ENCODE data around the gene TANC1.

DNA sequence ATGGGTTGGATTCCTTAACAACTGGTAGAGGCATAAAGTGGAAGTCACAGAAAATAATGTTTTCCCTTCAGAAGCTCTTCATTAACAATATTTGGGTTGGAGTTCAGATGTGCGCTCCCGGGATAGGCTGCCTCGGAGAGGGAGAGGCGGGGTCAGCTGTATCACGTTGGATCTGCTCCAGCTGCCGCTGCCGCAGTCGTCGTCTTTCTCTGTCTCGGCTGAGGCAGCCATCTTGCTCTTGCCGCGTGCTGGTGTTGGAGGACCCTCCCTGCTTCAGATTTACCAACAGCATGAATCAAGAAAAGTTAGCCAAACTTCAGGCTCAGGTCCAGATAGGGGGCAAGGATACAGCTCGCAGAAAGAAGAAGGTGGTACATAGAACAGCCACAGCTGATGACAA is 35.1 kb downstream of the TANC1 start:
- TF ChIP-seq, protein P1, sequence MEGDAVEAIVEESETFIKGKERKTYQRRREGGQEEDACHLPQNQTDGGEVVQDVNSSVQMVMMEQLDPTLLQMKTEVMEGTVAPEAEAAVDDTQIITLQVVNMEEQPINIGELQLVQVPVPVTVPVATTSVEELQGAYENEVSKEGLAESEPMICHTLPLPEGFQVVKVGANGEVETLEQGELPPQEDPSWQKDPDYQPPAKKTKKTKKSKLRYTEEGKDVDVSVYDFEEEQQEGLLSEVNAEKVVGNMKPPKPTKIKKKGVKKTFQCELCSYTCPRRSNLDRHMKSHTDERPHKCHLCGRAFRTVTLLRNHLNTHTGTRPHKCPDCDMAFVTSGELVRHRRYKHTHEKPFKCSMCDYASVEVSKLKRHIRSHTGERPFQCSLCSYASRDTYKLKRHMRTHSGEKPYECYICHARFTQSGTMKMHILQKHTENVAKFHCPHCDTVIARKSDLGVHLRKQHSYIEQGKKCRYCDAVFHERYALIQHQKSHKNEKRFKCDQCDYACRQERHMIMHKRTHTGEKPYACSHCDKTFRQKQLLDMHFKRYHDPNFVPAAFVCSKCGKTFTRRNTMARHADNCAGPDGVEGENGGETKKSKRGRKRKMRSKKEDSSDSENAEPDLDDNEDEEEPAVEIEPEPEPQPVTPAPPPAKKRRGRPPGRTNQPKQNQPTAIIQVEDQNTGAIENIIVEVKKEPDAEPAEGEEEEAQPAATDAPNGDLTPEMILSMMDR (IDR thresholded peaks at IDR 0.05) = no peak
- no peak for TF ChIP-seq POLR2A (IDR thresholded peaks at IDR 0.05)

All from right lobe of liver (tissue), 4 donors.